Left lung (tissue), 10 donors: Measurements from ENCODE around the gene SYT11. TPM values are rescaled to one million over a fixed set of nuclear protein-coding genes. Genes with fewer than 3 reads are reported as not detected.

ENCODE experiments used
- ATAC-seq: fragments of 200-7000 bp; cut with Tn5 transposase; one replicate; pipeline ENCODE4 v1.9.1; 2020; ENCODE audit warnings: moderate library complexity
- DNase-seq, 4 donors: peaks; one replicate each; pipeline ENCODE4 v3.0.0-alpha.2; 2013 to 2020
- H3K27ac ChIP-seq, 2 donors: fragments of 200-600 bp; sonication (generic) in 1 of 2; one replicate each; pipeline versions ENCODE4 v1.5.0 to v1.8.0; 2020 to 2021
- H3K27me3 ChIP-seq, 2 donors: fragments of 200-600 bp; sonication (generic) in 1 of 2; one replicate each; pipeline versions ENCODE4 v1.5.0 to v1.8.0; 2020 to 2021
- H3K36me3 ChIP-seq, 2 donors: fragments of 200-600 bp; sonication (generic) in 1 of 2; one replicate each; pipeline versions ENCODE4 v1.5.0 to v1.8.0; 2020 to 2021
- H3K4me1 ChIP-seq, 2 donors: fragments of 200-600 bp; one replicate each; pipeline ENCODE4 v1.8.0; 2021
- H3K4me3 ChIP-seq, 2 donors: fragments of 200-600 bp; sonication (generic) in 1 of 2; one replicate each; pipeline versions ENCODE4 v1.5.0 to v1.8.0; 2020 to 2021; ENCODE audit warnings: mild to moderate bottlenecking in 1 of 2
- H3K9me3 ChIP-seq, 2 donors: fragments of 200-600 bp; sonication (generic) in 1 of 2; one replicate each; pipeline versions ENCODE4 v1.5.0 to v1.8.0; 2020 to 2021
- CTCF ChIP-seq, 2 donors: fragments of 200-600 bp; sonication (generic) in 1 of 2; IDR thresholded peaks; one replicate each; pipeline versions ENCODE4 v1.5.0 to v1.8.0; 2021; ENCODE audit warnings: antibody characterized with exemption in 2 of 2
- intact Hi-C, 2 donors: fragments of 100-400 bp; cut with DNase I; formaldehyde crosslinking; loops; one replicate each; pipeline versions ENCODE4 v1.11.2 to v1.14.2; 2022
- polyA plus RNA-seq, 6 donors: library from polyadenylated mRNA; unstranded; fragments of 120-200 nt; gene quantifications; one replicate each; pipeline ENCODE4 v1.2.1, GENCODE V29; 2013; ENCODE audit not compliant: insufficient read length in 6 of 6
- total RNA-seq, 2 donors: library from RNA; stranded (reverse); fragmentation: NEBNext Ultra II Directional; extraction: Animal tissue kit (Norgen Biotek cat#: 25700); gene quantifications; one replicate each; pipeline ENCODE4 v1.2.1, GENCODE V29; 2021
- donor health status: DM: no; HTN: yes; CAD: no.
- donor health status: DM: no; HTN: no; CAD: no.

Gene SYT11
- total and polyA plus RNA-seq, 8 donors: 10.7 to 13.8 (median 12.1) TPM

GRCh38 chr1:155856257-155856974, 3.0 kb upstream of the SYT11 start:
- Histone ChIP-seq H3K9me3 (no peaks in the 10 kb centered on the region), H3K27me3 (peaks cover 0 to 5% of the 10 kb centered on the region in 2 donors), H3K27ac (peak overlapping the region; percentile 69 to 81), H3K4me1 (peaks cover 9 to 55% of the 10 kb centered on the region in 2 donors), H3K4me3 (peak overlapping the region; percentile 77 to 86), H3K36me3 (peaks cover 0 to 36% of the 10 kb centered on the region in 2 donors)
- ATAC-seq (no peak), DNase-seq (no peak)
- intact Hi-C loops: no loop called here
- TF ChIP-seq CTCF (IDR thresholded peaks at IDR 0.05): no peak

GRCh38 chr1:155856975-155857930, 2.1 kb upstream of the SYT11 start, which contains the start of gene GON4L:
TSS of gene GON4L (minus strand) at chr1:155857214. CDS start at chr1:155853780, 3,434 bp downstream.
- ATAC-seq (peak; percentile 82), DNase-seq (peak; percentile 89 to 96 (median 93))
- intact Hi-C loops: no loop called here
- Histone ChIP-seq H3K27ac (peak within 1 kb of the TSS; percentile 69 to 88), H3K4me1 (peaks cover 9 to 51% of the 10 kb centered on the region in 2 donors), H3K27me3 (peaks cover 0 to 5% of the 10 kb centered on the region in 2 donors), H3K36me3 (peaks cover 0 to 28% of the 10 kb centered on the region in 2 donors), H3K4me3 (peak within 1 kb of the TSS; percentile 77 to 86), H3K9me3 (no peaks in the 10 kb centered on the region)
- no peak for TF ChIP-seq CTCF (IDR thresholded peaks at IDR 0.05)

- ATAC-seq: peak; percentile 0
- peak overlapping the region; percentile 29 to 56 for H3K4me3 ChIP-seq
- TF ChIP-seq CTCF (IDR thresholded peaks at IDR 0.05): no peak
- intact Hi-C loops: no loop called here
- no peaks in the 10 kb centered on the region for H3K9me3 ChIP-seq
- peaks cover 0 to 5% of the 10 kb centered on the region in 2 donors for H3K27me3 ChIP-seq
- peaks cover 9 to 49% of the 10 kb centered on the region in 2 donors for H3K4me1 ChIP-seq
- H3K27ac ChIP-seq: peak overlapping the region; percentile 88 to 92
- no peak for DNase-seq
- H3K36me3 ChIP-seq: peaks cover 0 to 12% of the 10 kb centered on the region in 2 donors
Observed at GRCh38 chr1:155858800-155859233, 550 bp upstream of the SYT11 start.

- intact Hi-C loops: no loop called here
- DNase-seq: peak; percentile 64 to 87 (median 81)
- H3K4me1 ChIP-seq: peaks cover 9 to 49% of the 10 kb centered on the region in 2 donors
Observed at GRCh38 chr1:155859881-155860871, 809 bp downstream of the SYT11 start.

More at GRCh38 chr1:155859881-155860871, 809 bp downstream of the SYT11 start:
- Histone ChIP-seq H3K27ac (peak overlapping the region; percentile 88 to 92), H3K9me3 (no peaks in the 10 kb centered on the region), H3K36me3 (no peaks in the 10 kb centered on the region), H3K27me3 (peaks cover 0 to 5% of the 10 kb centered on the region in 2 donors), H3K4me3 (peak overlapping the region; percentile 29 to 56)
- peak; percentile 19 for ATAC-seq
- no peak for TF ChIP-seq CTCF (IDR thresholded peaks at IDR 0.05)
